ENCODE data around the gene FAM162A.
"Not testable (repeated sequence)": the region's sequence is repeated elsewhere in the genome, so short reads cannot be mapped to it uniquely, and the experiment has no call there.

Gene FAM162A

GRCh38 chr3:122421836-122422235, 37.9 kb downstream of the FAM162A start:
- DNase-seq: no peak

- DNase-seq: no peak
These were observed 44.0 kb downstream of the FAM162A start for GRCh38 chr3:122427857-122428471.

GRCh38 chr3:122430371-122430770, 46.4 kb downstream of the FAM162A start:
- no peak for DNase-seq

GRCh38 chr3:122435950-122436349, 52.0 kb downstream of the FAM162A start:
- DNase-seq: no peak

- DNase-seq: no peak
These were observed 59.1 kb downstream of the FAM162A start for GRCh38 chr3:122443090-122443489.

GRCh38 chr3:122443762-122444490, 59.9 kb downstream of the FAM162A start:
- not testable (repeated sequence) for DNase-seq

- not testable (repeated sequence) for DNase-seq
These were observed 60.5 kb downstream of the FAM162A start for GRCh38 chr3:122444491-122444887.

GRCh38 chr3:122448218-122448617, 64.2 kb downstream of the FAM162A start:
- DNase-seq: not testable (repeated sequence)

- DNase-seq: no peak
These were observed 67.4 kb downstream of the FAM162A start for GRCh38 chr3:122451371-122451770.

- no peak for DNase-seq
These were observed 72.1 kb downstream of the FAM162A start for GRCh38 chr3:122456074-122456473.

GRCh38 chr3:122457706-122458105, 73.7 kb downstream of the FAM162A start:
- DNase-seq: no peak

- peak; percentile 42 for DNase-seq
These were observed 75.0 kb downstream of the FAM162A start for GRCh38 chr3:122458992-122459391.

GRCh38 chr3:122461806-122462205, 77.8 kb downstream of the FAM162A start:
- DNase-seq: no peak

Data from NCI-H82 (cell line).